Peyer's patch (tissue), 4 donors: Measurements from ENCODE around the gene IMPACT.

Experiments used
- POLR2A ChIP-seq, 2 donors: fragments of 450-650 bp; IDR thresholded peaks; one replicate each; pipeline ENCODE4 v1.5.1; 2017; ENCODE audit warnings: antibody characterized with exemption in 2 of 2, mild to moderate bottlenecking in 2 of 2, moderate library complexity in 2 of 2
- TF ChIP-seq, protein P1 (sequence below), 6 experiments: fragments of 450-650 bp in 4 of 6; fragments of 200-600 bp in 2 of 6; sonication (generic) in 1 of 6; IDR thresholded peaks; one replicate each; pipeline ENCODE4 v1.5.1; 2017 to 2019; ENCODE audit warnings: antibody characterized with exemption in 6 of 6, mild to moderate bottlenecking in 3 of 6, moderate library complexity in 1 of 6

DNA sequence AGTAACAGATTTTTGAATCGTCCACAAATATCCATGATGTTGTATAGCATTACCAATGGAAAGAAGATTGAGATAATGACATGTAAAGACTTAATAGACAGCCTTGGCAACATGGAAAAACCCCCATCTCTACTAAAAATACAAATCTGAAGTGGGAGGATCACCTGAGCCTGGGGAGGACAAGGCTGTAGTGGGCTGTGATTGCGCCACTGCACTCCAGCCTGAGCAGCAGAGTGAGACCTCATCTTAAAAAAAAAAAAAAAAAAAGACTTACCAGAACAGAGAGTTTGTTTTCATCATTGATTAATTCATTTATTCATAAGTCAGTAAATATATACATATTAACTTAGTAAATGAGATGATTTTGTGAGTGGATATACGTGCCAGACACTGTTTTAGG is 21.9 kb upstream of the IMPACT start:
- TF ChIP-seq, protein P1, sequence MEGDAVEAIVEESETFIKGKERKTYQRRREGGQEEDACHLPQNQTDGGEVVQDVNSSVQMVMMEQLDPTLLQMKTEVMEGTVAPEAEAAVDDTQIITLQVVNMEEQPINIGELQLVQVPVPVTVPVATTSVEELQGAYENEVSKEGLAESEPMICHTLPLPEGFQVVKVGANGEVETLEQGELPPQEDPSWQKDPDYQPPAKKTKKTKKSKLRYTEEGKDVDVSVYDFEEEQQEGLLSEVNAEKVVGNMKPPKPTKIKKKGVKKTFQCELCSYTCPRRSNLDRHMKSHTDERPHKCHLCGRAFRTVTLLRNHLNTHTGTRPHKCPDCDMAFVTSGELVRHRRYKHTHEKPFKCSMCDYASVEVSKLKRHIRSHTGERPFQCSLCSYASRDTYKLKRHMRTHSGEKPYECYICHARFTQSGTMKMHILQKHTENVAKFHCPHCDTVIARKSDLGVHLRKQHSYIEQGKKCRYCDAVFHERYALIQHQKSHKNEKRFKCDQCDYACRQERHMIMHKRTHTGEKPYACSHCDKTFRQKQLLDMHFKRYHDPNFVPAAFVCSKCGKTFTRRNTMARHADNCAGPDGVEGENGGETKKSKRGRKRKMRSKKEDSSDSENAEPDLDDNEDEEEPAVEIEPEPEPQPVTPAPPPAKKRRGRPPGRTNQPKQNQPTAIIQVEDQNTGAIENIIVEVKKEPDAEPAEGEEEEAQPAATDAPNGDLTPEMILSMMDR (IDR thresholded peaks at IDR 0.05) = no peak
- TF ChIP-seq POLR2A (IDR thresholded peaks at IDR 0.05) = no peak
